GM12878 (cell line): Measurements from ENCODE around the gene TTC1. TPM values are rescaled to one million over a fixed set of nuclear protein-coding genes. Genes with fewer than 3 reads are reported as not detected.

Source experiments
- ATAC-seq: fragments of 200-7000 bp; cut with Tn5 transposase; 3 replicates; pipeline ENCODE4 v1.9.1; 2020; ENCODE audit warnings: mild to moderate bottlenecking, moderate library complexity
- BruUV-seq: library from RNA; stranded (reverse); fragments of 400-500 nt; replicated peaks from 2 replicates; lab custom pipeline; 2021; lab: Mats Ljungman, UMichigan
- CTCF ChIA-PET: fragments of 300-600 bp; sonication (Branson Sonifier 250); formaldehyde crosslinking; extraction: SDS; loops from one replicate; lab custom pipeline; 2021; ENCODE audit warnings: inconsistent platforms; lab: Yijun Ruan, JAX
- POLR2A ChIA-PET: fragments of 350-600 bp; formaldehyde crosslinking; extraction: SDS; loops from one replicate; lab custom pipeline; 2021; ENCODE audit warnings: inconsistent platforms; lab: Charles Lee
- RAD21 ChIA-PET: fragments of 300-600 bp; sonication (Branson Sonifier 250); formaldehyde crosslinking; loops from one replicate; lab custom pipeline; 2023; ENCODE audit warnings: antibody characterized with exemption; ENCODE audit not compliant: unreplicated experiment; lab: Charles Lee
- SMC1A ChIA-PET: fragments of 300-600 bp; sonication (Branson Sonifier 250); formaldehyde crosslinking; loops from one replicate; lab custom pipeline; 2023; ENCODE audit not compliant: unreplicated experiment, uncharacterized antibody; lab: Charles Lee
- DNase-seq: peaks from one replicate; pipeline ENCODE4 v3.0.0-alpha.2; 2011; ENCODE audit warnings: low read depth, low spot score
- FAIRE-seq: peaks from 3 replicates; lab custom pipeline; 2011; peaks lifted over from hg19 to GRCh38; lab: Jason Lieb, UNC
- H2AFZ ChIP-seq: 2 replicates; pipeline ENCODE4 v1.6.0; 2011; ENCODE audit warnings: low read depth, low read length, control low read depth; ENCODE audit not compliant: control insufficient read depth
- H3K27ac ChIP-seq: 2 replicates; pipeline ENCODE4 v1.5.1; 2011; ENCODE audit warnings: control low read depth; ENCODE audit not compliant: control insufficient read depth, insufficient read depth
- H3K27me3 ChIP-seq, 2 experiments: replicated peaks in 1 of 2; 2 replicates each; pipeline versions ENCODE4 v1.6.0 to v1.6.1; 2011; ENCODE audit warnings: low read length in 1 of 2; ENCODE audit not compliant: control insufficient read depth in 2 of 2, insufficient read depth in 2 of 2
- H3K36me3 ChIP-seq, 2 experiments: 2 replicates each; pipeline ENCODE4 v1.5.1; 2011; ENCODE audit warnings: low read length in 1 of 2; ENCODE audit not compliant: control insufficient read depth in 2 of 2, insufficient read depth in 2 of 2
- H3K4me1 ChIP-seq: 2 replicates; pipeline ENCODE4 v1.6.1; 2011; ENCODE audit warnings: mild to moderate bottlenecking, low read length, moderate library complexity, mixed read lengths; ENCODE audit not compliant: control insufficient read depth, insufficient read depth
- H3K4me2 ChIP-seq: 2 replicates; pipeline ENCODE4 v1.6.0; 2011; ENCODE audit warnings: control low read depth; ENCODE audit not compliant: control insufficient read depth, insufficient read depth
- H3K4me3 ChIP-seq: fragments of 200-600 bp; sonication (generic); 2 replicates; pipeline ENCODE4 v1.5.1; 2016
- H3K79me2 ChIP-seq: 2 replicates; pipeline ENCODE4 v1.6.0; 2011; ENCODE audit warnings: low read length; ENCODE audit not compliant: control insufficient read depth, insufficient read depth
- H3K9ac ChIP-seq: 2 replicates; pipeline ENCODE4 v1.8.0; 2011; ENCODE audit warnings: low read length, control low read depth, mixed read lengths; ENCODE audit not compliant: control insufficient read depth, insufficient read depth
- H3K9me3 ChIP-seq: replicated peaks from 3 replicates; pipeline ENCODE4 v1.5.1; 2011; ENCODE audit warnings: mild to moderate bottlenecking, low read length; ENCODE audit not compliant: control insufficient read depth, insufficient read depth
- H4K20me1 ChIP-seq: 2 replicates; pipeline ENCODE4 v1.6.0; 2011; ENCODE audit not compliant: control insufficient read depth, insufficient read depth
- ELK1 ChIP-seq: IDR thresholded peaks from 2 replicates; pipeline ENCODE4 v1.6.1; 2012; ENCODE audit warnings: low read depth, low read length, improper control_type of control experiment
- EZH2 ChIP-seq: IDR thresholded peaks from 2 replicates; pipeline ENCODE4 v1.6.1; 2012; ENCODE audit warnings: low read depth, mild to moderate bottlenecking, control low read depth, inconsistent platforms, low read length, borderline replicate concordance; ENCODE audit not compliant: control insufficient read depth
- IRF3 ChIP-seq: fragments of 450-650 bp; IDR thresholded peaks from 2 replicates; pipeline ENCODE4 v1.6.1; 2014; ENCODE audit warnings: mild to moderate bottlenecking
- KDM1A ChIP-seq: fragments of 200-600 bp; sonication (generic); IDR thresholded peaks from 2 replicates; pipeline ENCODE4 v1.6.1; 2016; ENCODE audit warnings: borderline replicate concordance
- NFYA ChIP-seq: IDR thresholded peaks from 2 replicates; pipeline ENCODE4 v1.6.1; 2011; ENCODE audit warnings: low read depth, mild to moderate bottlenecking, low read length, improper control_type of control experiment, borderline replicate concordance
- PRDM15 ChIP-seq: fragments of 450-650 bp; formaldehyde crosslinking; IDR thresholded peaks from 2 replicates; pipeline ENCODE4 v1.4.0; 2020; ENCODE audit warnings: mild to moderate bottlenecking, moderate library complexity
- SMARCA5 ChIP-seq: fragments of 450-650 bp; IDR thresholded peaks from 2 replicates; pipeline ENCODE4 v1.6.1; 2017; ENCODE audit warnings: mild to moderate bottlenecking
- SMC3 ChIP-seq: IDR thresholded peaks from 2 replicates; pipeline ENCODE4 v1.6.1; 2011; ENCODE audit warnings: low read length, improper control_type of control experiment, borderline replicate concordance
- SP1 ChIP-seq: IDR thresholded peaks from one replicate; pipeline ENCODE4 v1.6.1; 2011; ENCODE audit warnings: low read depth, low read length
- SUPT20H ChIP-seq: IDR thresholded peaks from 2 replicates; pipeline ENCODE4 v1.6.1; 2011; ENCODE audit warnings: low read depth, mild to moderate bottlenecking, low read length, moderate library complexity, borderline replicate concordance; ENCODE audit not compliant: control insufficient read depth
- TCF7 ChIP-seq: IDR thresholded peaks from 2 replicates; pipeline ENCODE4 v1.6.1; 2014; ENCODE audit warnings: antibody characterized with exemption, borderline replicate concordance
- ZBTB40 ChIP-seq: fragments of 450-650 bp; IDR thresholded peaks from 2 replicates; pipeline ENCODE4 v1.6.1; 2016; ENCODE audit warnings: mild to moderate bottlenecking, moderate library complexity, borderline replicate concordance
- WGBS: methylation state at CpG from one replicate; pipeline ENCODE4 v1.1.6; 2016; ENCODE audit warnings: low lambda C conversion rate; ENCODE audit not compliant: insufficient replicate concordance, insufficient coverage; ENCODE audit errors: missing lambda C conversion rate; 5-methylcytosine and 5-hydroxymethylcytosine counted together
- in situ Hi-C: fragments of 300-500 bp; cut with MboI; formaldehyde crosslinking; loops from 9 replicates; pipeline ENCODE4 v1.14.3; 2018; ENCODE audit warnings: mixed read lengths
- intact Hi-C: fragments of 100-400 bp; cut with micrococcal nuclease; formaldehyde crosslinking; loops from one replicate; pipeline ENCODE4 v1.14.2; 2022; ENCODE audit not compliant: unreplicated experiment
- polyA plus RNA-seq, 11 experiments: library from polyadenylated mRNA; depleted of rRNA in 4 of 11; unstranded in 6 of 11; stranded (reverse) in 5 of 11; fragments of >200 nt; fragmentation: Nextera tagmentation in 4 of 11; fragmentation: Illumina TruSeq in 1 of 11; extraction: Ambion mirVana in 4 of 11; extraction: Trizol in 1 of 11; gene quantifications; 1 replicate in 1 of 11; 2 replicates in 10 of 11; pipeline versions ENCODE4 v1.2.1 to v1.2.3, GENCODE V29; 2011 to 2016; ENCODE audit warnings: inconsistent platforms in 2 of 11, missing spikeins in 2 of 11, low read depth in 1 of 11
- total RNA-seq, 4 experiments: library from RNA; depleted of rRNA in 3 of 4; stranded (reverse); fragments of >200 nt in 3 of 4; fragmentation: Illumina TruSeq in 1 of 4; extraction: Trizol in 1 of 4; gene quantifications; 2 replicates each; pipeline versions ENCODE4 v1.2.1 to v1.2.3, GENCODE V29; 2013 to 2021

TTC1 gene
- total and polyA plus RNA-seq, 10 of the 15 experiments (the other 5 are each of a cell fraction or from before 2014, with no cell fraction given), result 46.6 to 160 (median 92.3) TPM

GRCh38 chr5:160079753-160080152 is 70.8 kb downstream of the TTC1 start (continued):
- no peak for TF ChIP-seq KDM1A
- TF ChIP-seq, all 136 proteins: peak for 0

GRCh38 chr5:160081495-160081894 is 72.6 kb downstream of the TTC1 start:
- no peak overlapping the region for H3K4me2 ChIP-seq
- no peak for DNase-seq
- no peak for ATAC-seq
- TF ChIP-seq PRDM15 (CRISPR knock-in tag), result no peak
- TF ChIP-seq NFYA, result no peak
- no peak for TF ChIP-seq SP1
- TF ChIP-seq SMARCA5, result no peak
- no peak for TF ChIP-seq SMC3
- no peak for TF ChIP-seq ZBTB40
- no peak for TF ChIP-seq TCF7
- TF ChIP-seq EZH2, result no peak
- TF ChIP-seq ELK1, result no peak
- TF ChIP-seq SUPT20H, result no peak
- TF ChIP-seq IRF3, result no peak

More at GRCh38 chr5:160081495-160081894, 72.6 kb downstream of the TTC1 start:
- POLR2A ChIA-PET, result no interaction called here
- intact Hi-C loops (loop anchor here (1.0 to 5.0 kb wide), 3 partner anchors 117 to 311 kb away; no protein-coding TSS in a partner anchor), in situ Hi-C loops (no loop called here)
- Histone ChIP-seq H3K27me3 (no peaks in the 10 kb centered on the region), H3K9me3 (no peaks in the 10 kb centered on the region), H3K4me3 (no peak overlapping the region), H3K9ac (no peak overlapping the region), H3K4me1 (no peaks in the 10 kb centered on the region), H3K27ac (no peak overlapping the region), H2AFZ (no peak overlapping the region), H3K79me2 (no peaks in the 10 kb centered on the region), H3K36me3 (no peaks in the 10 kb centered on the region; a peak in 1 of 4 replicates), H4K20me1 (no peaks in the 10 kb centered on the region)
- 61% methylated on average over 3 of the region's 3 CpGs for WGBS
- FAIRE-seq, result no peak
- SMC1A ChIA-PET, result interaction anchor here (0.7 to 2.9 kb wide), 19 partner anchors 8 to 309 kb away, joined by 3 to 41 read pairs (median 4); no protein-coding TSS in a partner anchor
- CTCF ChIA-PET, result interaction anchor here (0.6 to 3.3 kb wide), 29 partner anchors 10 to 313 kb away, joined by 3 to 54 read pairs (median 6); no protein-coding TSS in a partner anchor
- BruUV-seq, result no TSS peak
- RAD21 ChIA-PET, result interaction anchor here (0.6 to 2.7 kb wide), 20 partner anchors 9 to 316 kb away, joined by 3 to 37 read pairs (median 4); no protein-coding TSS in a partner anchor
